Panc1 (cell line): ENCODE measurements around the gene NAA25. TPM values are rescaled to one million over a fixed set of nuclear protein-coding genes. Genes with fewer than 3 reads are reported as not detected.

Source experiments
- ATAC-seq: fragments of 200-7000 bp; cut with Tn5 transposase; 2 replicates; pipeline ENCODE4 v1.9.1; 2020; ENCODE audit warnings: mild to moderate bottlenecking, moderate library complexity
- BruUV-seq: library from RNA; stranded (reverse); fragments of 400-500 nt; replicated peaks from 2 replicates; lab custom pipeline; 2021; lab: Mats Ljungman, UMichigan
- CTCF ChIA-PET: fragments of 300-600 bp; sonication (Branson Sonifier 250); formaldehyde crosslinking; loops from one replicate; lab custom pipeline; 2022; ENCODE audit warnings: antibody characterized with exemption; lab: Charles Lee
- POLR2A ChIA-PET: fragments of 300-600 bp; sonication (Branson Sonifier 250); formaldehyde crosslinking; loops from one replicate; lab custom pipeline; 2022; ENCODE audit warnings: antibody characterized with exemption; lab: Charles Lee
- DNase-seq: peaks from one replicate; pipeline ENCODE4 v3.0.0-alpha.2; 2010; ENCODE audit warnings: low read depth, low spot score
- H3K27ac ChIP-seq: 2 replicates; pipeline ENCODE4 v1.5.1; 2011; ENCODE audit warnings: mild to moderate bottlenecking, low read length, inconsistent platforms
- H3K27me3 ChIP-seq: fragments of 200-500 bp; sonication (Bioruptor generic); 2 replicates; pipeline ENCODE4 v1.6.0; 2014; ENCODE audit warnings: low read length, inconsistent platforms; ENCODE audit not compliant: control insufficient read depth, insufficient read depth
- H3K36me3 ChIP-seq: fragments of 200-500 bp; sonication (Bioruptor generic); 2 replicates; pipeline ENCODE4 v1.5.1; 2014; ENCODE audit warnings: inconsistent platforms, mild to moderate bottlenecking, low read length, moderate library complexity; ENCODE audit not compliant: control insufficient read depth, insufficient read depth
- H3K4me1 ChIP-seq: 2 replicates; pipeline ENCODE4 v1.5.1; 2011; ENCODE audit warnings: inconsistent platforms, mild to moderate bottlenecking, low read length, moderate library complexity; ENCODE audit not compliant: control insufficient read depth, insufficient read depth
- H3K4me3 ChIP-seq, 2 experiments: 2 replicates each; pipeline ENCODE4 v1.5.1; 2011 to 2012; ENCODE audit warnings: low read depth in 2 of 2, low read length in 2 of 2, mild to moderate bottlenecking in 2 of 2, inconsistent platforms in 1 of 2, moderate library complexity in 1 of 2
- H3K9me3 ChIP-seq: fragments of 200-500 bp; sonication (Bioruptor generic); 2 replicates; pipeline ENCODE4 v1.5.1; 2014; ENCODE audit warnings: low read depth, mild to moderate bottlenecking, inconsistent platforms, low read length, moderate library complexity; ENCODE audit not compliant: control insufficient read depth, insufficient read depth
- POLR2AphosphoS5 ChIP-seq: IDR thresholded peaks from 2 replicates; pipeline ENCODE4 v1.6.1; 2012; ENCODE audit warnings: mild to moderate bottlenecking, low read depth, low read length, moderate library complexity
- SIN3A ChIP-seq: IDR thresholded peaks from 2 replicates; pipeline ENCODE4 v1.6.1; 2012; ENCODE audit warnings: low read depth, mild to moderate bottlenecking, low read length, moderate library complexity, borderline replicate concordance; ENCODE audit not compliant: insufficient read depth
- TCF7L2 ChIP-seq: IDR thresholded peaks from 2 replicates; pipeline ENCODE4 v1.6.1; 2011; ENCODE audit warnings: mild to moderate bottlenecking, low read depth, low read length, inconsistent platforms
- in situ Hi-C: cut with HindIII; loops from 2 replicates; pipeline ENCODE4 v1.10.0; 2016; ENCODE audit warnings: low sequenced_read_pairs, low pct_unique_long_range_greater_than_20kb
- intact Hi-C: fragments of 100-400 bp; cut with micrococcal nuclease; formaldehyde crosslinking; loops from one replicate; pipeline ENCODE4 v1.10.0; 2022; ENCODE audit not compliant: unreplicated experiment
- total RNA-seq: library from RNA; stranded (reverse); gene quantifications from one replicate; pipeline ENCODE4 v1.2.1, GENCODE V29; 2021; ENCODE audit not compliant: unreplicated experiment
- TF ChIP-seq, protein P1 (sequence below): fragments of 450-650 bp; IDR thresholded peaks from 2 replicates; pipeline ENCODE4 v1.5.1; 2017; ENCODE audit warnings: mild to moderate bottlenecking

NAA25 gene
- total RNA-seq, 1 experiment from 2014 or later, result 32.2 TPM

DNA sequence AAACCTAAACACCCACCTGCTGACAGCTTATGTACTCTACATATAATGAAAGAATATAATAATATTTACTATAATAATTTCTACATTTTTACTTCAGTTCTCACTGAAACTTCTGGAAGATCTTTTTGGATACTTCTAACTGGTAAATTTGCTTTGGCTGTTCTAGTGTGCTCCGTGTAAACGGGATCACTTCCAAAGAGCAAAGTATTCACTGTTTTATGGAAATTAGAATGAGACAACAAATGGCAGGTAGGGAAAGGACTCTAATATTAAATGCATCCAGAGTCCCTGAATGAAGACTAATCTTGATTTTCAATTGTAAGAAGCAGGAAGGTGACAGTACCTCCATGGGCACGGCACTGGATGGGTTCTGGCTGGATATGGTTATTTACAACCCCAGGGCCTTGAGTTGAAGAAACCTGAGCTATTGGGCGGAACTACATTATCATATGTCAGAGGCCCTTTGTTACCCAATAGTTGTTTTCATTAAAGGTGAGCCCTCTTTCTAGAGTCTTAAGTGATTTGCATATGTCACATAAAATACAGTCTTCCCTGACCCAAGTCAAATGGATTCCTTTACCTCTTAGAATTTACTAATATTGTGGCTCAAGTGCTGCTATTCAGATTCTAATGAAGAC is 84.7 kb downstream of the NAA25 start:
- DNase-seq (no peak), ATAC-seq (no peak)
- Histone ChIP-seq H3K36me3 (peaks cover 19% of the 10 kb centered on the region), H3K27me3 (no peaks in the 10 kb centered on the region), H3K27ac (no peak overlapping the region), H3K4me3 (no peak overlapping the region), H3K4me1 (peaks cover 4% of the 10 kb centered on the region; the same call in 1 of the 2 replicates), H3K9me3 (no peaks in the 10 kb centered on the region)
- BruUV-seq, result no TSS peak
- no peak for TF ChIP-seq POLR2AphosphoS5
- ChIA-PET CTCF (interaction anchor here (0.6 kb wide), 1 partner anchor 50 kb away, joined by 3 read pairs; no protein-coding TSS in a partner anchor), POLR2A (no interaction called here)
- intact Hi-C loops, result no loop called here
- in situ Hi-C loops, result no loop called here

DNA sequence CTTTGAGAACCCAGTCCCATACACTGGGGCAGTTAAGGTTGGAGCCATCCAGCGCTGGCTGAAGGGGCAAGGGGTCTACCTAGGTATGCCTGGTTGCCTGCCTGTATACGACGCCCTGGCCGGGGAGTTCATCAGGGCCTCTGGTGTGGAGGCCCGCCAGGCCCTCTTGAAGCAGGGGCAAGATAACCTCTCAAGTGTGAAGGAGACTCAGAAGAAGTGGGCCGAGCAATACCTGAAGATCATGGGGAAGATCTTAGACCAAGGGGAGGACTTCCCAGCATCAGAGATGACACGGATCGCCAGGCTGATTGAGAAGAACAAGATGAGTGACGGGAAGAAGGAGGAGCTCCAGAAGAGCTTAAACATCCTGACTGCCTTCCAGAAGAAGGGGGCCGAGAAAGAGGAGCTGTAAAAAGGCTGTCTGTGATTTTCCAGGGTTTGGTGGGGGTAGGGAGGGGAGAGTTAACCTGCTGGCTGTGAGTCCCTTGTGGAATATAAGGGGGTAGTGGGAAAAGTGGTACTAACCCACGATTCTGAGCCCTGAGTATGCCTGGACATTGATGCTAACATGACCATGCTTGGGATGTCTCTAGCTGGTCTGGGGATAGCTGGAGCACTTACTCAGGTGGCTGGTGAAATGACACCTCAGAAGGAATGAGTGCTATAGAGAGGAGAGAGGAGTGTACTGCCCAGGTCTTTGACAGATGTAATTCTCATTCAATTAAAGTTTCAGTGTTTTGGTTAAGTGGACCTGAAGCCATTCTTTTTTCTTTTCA is 86.2 kb downstream of the NAA25 start:
- TSS peak; percentile 97 for BruUV-seq
- Histone ChIP-seq H3K4me1 (peaks cover 9% of the 10 kb centered on the region), H3K4me3 (no peak overlapping the region), H3K36me3 (peaks cover 13% of the 10 kb centered on the region), H3K9me3 (no peaks in the 10 kb centered on the region), H3K27ac (no peak overlapping the region), H3K27me3 (no peaks in the 10 kb centered on the region)
- intact Hi-C loops, result no loop called here
- peak; percentile 31; the same call in 1 of the 2 replicates for ATAC-seq
- in situ Hi-C loops, result no loop called here
- TF ChIP-seq TCF7L2, result no peak
- peak; percentile 59; the same call in 1 of the 2 replicates for TF ChIP-seq POLR2AphosphoS5
- POLR2A ChIA-PET, result interaction anchor here (0.6 to 0.7 kb wide), 2 partner anchors 11 to 37 kb away, joined by 3 read pairs; no protein-coding TSS in a partner anchor
- CTCF ChIA-PET, result no interaction called here
- no peak for DNase-seq

DNA sequence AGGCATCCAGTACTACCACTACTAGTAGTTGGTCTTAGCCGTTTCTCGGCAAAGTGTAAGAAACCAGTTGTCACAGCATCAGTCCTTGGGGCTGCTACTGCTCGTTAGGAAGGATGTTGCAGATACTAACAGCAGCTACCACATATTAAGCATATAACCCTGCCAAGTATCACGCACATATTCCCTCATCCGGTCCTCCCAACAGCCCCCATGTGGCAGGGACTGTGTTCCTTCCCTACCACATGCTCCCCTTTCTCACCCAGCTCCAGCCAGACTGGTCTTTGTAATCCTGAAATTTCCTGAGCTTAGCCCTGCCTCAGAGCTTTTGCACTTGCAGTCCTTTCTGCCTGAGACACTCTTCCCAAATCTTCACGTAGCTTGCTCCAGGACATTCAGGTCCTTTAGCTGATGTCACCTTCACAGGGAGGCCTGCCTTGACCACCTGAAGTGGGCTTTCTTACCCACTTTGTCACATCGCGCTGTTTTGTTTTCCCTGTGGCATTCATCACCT is 87.6 kb downstream of the NAA25 start:
- peaks cover 13% of the 10 kb centered on the region for H3K36me3 ChIP-seq
- in situ Hi-C loops, result no loop called here
- ATAC-seq (no peak), DNase-seq (no peak)
- peaks cover 9% of the 10 kb centered on the region for H3K4me1 ChIP-seq
- intact Hi-C loops, result no loop called here
- CTCF ChIA-PET, result interaction anchor here (0.5 kb wide), 1 partner anchor 76 kb away, joined by 4 read pairs; no protein-coding TSS in a partner anchor
- BruUV-seq, result no TSS peak
- POLR2A ChIA-PET, result interaction anchor here (0.6 kb wide), 1 partner anchor 79 kb away, joined by 13 read pairs; no protein-coding TSS in a partner anchor
- no peaks in the 10 kb centered on the region for H3K27me3 ChIP-seq
- no peak overlapping the region for H3K4me3 ChIP-seq
- H3K9me3 ChIP-seq, result no peaks in the 10 kb centered on the region
- TF ChIP-seq SIN3A (no peak), POLR2AphosphoS5 (peak; percentile 35; the same call in 1 of the 2 replicates), TCF7L2 (no peak)
- TF ChIP-seq, protein P1, sequence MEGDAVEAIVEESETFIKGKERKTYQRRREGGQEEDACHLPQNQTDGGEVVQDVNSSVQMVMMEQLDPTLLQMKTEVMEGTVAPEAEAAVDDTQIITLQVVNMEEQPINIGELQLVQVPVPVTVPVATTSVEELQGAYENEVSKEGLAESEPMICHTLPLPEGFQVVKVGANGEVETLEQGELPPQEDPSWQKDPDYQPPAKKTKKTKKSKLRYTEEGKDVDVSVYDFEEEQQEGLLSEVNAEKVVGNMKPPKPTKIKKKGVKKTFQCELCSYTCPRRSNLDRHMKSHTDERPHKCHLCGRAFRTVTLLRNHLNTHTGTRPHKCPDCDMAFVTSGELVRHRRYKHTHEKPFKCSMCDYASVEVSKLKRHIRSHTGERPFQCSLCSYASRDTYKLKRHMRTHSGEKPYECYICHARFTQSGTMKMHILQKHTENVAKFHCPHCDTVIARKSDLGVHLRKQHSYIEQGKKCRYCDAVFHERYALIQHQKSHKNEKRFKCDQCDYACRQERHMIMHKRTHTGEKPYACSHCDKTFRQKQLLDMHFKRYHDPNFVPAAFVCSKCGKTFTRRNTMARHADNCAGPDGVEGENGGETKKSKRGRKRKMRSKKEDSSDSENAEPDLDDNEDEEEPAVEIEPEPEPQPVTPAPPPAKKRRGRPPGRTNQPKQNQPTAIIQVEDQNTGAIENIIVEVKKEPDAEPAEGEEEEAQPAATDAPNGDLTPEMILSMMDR, result no peak
- no peak overlapping the region for H3K27ac ChIP-seq
